ENCODE results near the gene FANCB. TPM values are rescaled to one million over a fixed set of nuclear protein-coding genes. Genes with fewer than 3 reads are reported as not detected.

FANCB gene
- total and polyA plus RNA-seq, 4 donors = 0.07 to 6.2 (median 0.29) TPM

GRCh38 chrX:14920196-14920595 lies 47.3 kb upstream of the FANCB start:
- Histone ChIP-seq H3K27ac (ENCODE audit: low read depth in 1 of 2, low read length in 2 of 2) (no peak overlapping the region), H3K36me3 (ENCODE audit: control insufficient read depth in 4 of 4, insufficient read depth in 3 of 4, low read depth in 1 of 4, low read length in 3 of 4) (peaks cover 0 to 7% (median 5%) of the 10 kb centered on the region in 4 donors), H3K27me3 (ENCODE audit: control insufficient read depth in 4 of 4, insufficient read depth in 4 of 4, low read length in 3 of 4) (no peaks in the 10 kb centered on the region), H3K4me1 (ENCODE audit: control insufficient read depth in 4 of 4, insufficient read depth in 4 of 4, low read length in 3 of 4) (no peaks in the 10 kb centered on the region), H3K4me3 (ENCODE audit: low read depth in 1 of 3, low read length in 3 of 3) (no peak overlapping the region), H3K9ac (ENCODE audit: low read depth in 1 of 2, low read length in 2 of 2) (no peak overlapping the region), H3K9me3 (ENCODE audit: control insufficient read depth in 4 of 4, low read length in 3 of 4) (no peaks in the 10 kb centered on the region)
- TF ChIP-seq RAD21 (IDR thresholded peaks at IDR 0.05) = no peak
- TF ChIP-seq NR2F2 (IDR thresholded peaks at IDR 0.05) = no peak
- TF ChIP-seq RXRA (IDR thresholded peaks at IDR 0.05) = no peak
- no peak for TF ChIP-seq ATF3 (IDR thresholded peaks at IDR 0.05)
- TF ChIP-seq EGR1 (IDR thresholded peaks at IDR 0.05; ENCODE audit: low read depth in 2 of 2) = no peak
- TF ChIP-seq CTCF (IDR thresholded peaks at IDR 0.05; ENCODE audit: low read depth, low read length, missing input control) = no peak
- no peak for TF ChIP-seq SP1 (IDR thresholded peaks at IDR 0.05)
- no peak for TF ChIP-seq ZBTB33 (IDR thresholded peaks at IDR 0.05)
- no peak for TF ChIP-seq REST (IDR thresholded peaks at IDR 0.05)
- TF ChIP-seq YY1 (IDR thresholded peaks at IDR 0.05) = no peak
- no peak for TF ChIP-seq FOXA2 (IDR thresholded peaks at IDR 0.05)
- TF ChIP-seq HNF4A (conservative IDR thresholded peaks at IDR 0.05) = no peak
- no peak for TF ChIP-seq FOXA1 (IDR thresholded peaks at IDR 0.05)
- TF ChIP-seq, protein P1, sequence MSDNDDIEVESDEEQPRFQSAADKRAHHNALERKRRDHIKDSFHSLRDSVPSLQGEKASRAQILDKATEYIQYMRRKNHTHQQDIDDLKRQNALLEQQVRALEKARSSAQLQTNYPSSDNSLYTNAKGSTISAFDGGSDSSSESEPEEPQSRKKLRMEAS (IDR thresholded peaks at IDR 0.05) = no peak
- TF ChIP-seq JUND (IDR thresholded peaks at IDR 0.05) = no peak
- TF ChIP-seq HNF4G (IDR thresholded peaks at IDR 0.05) = no peak
- WGBS = 100% methylated on average over 2 of the region's 2 CpGs
- no peak for DNase-seq (ENCODE audit: low spot score)

GRCh38 chrX:14919407-14919806 lies 46.5 kb upstream of the FANCB start:
- Histone ChIP-seq H3K9ac (ENCODE audit: low read depth in 1 of 2, low read length in 2 of 2) (no peak overlapping the region), H3K9me3 (ENCODE audit: control insufficient read depth in 4 of 4, low read length in 3 of 4) (no peaks in the 10 kb centered on the region), H3K27ac (ENCODE audit: low read depth in 1 of 2, low read length in 2 of 2) (no peak overlapping the region), H3K4me3 (ENCODE audit: low read depth in 1 of 3, low read length in 3 of 3) (no peak overlapping the region), H3K4me1 (ENCODE audit: control insufficient read depth in 4 of 4, insufficient read depth in 4 of 4, low read length in 3 of 4) (no peaks in the 10 kb centered on the region), H3K36me3 (ENCODE audit: control insufficient read depth in 4 of 4, insufficient read depth in 3 of 4, low read depth in 1 of 4, low read length in 3 of 4) (peaks cover 0 to 7% (median 5%) of the 10 kb centered on the region in 4 donors), H3K27me3 (ENCODE audit: control insufficient read depth in 4 of 4, insufficient read depth in 4 of 4, low read length in 3 of 4) (no peaks in the 10 kb centered on the region)
- WGBS = 74% methylated on average over 2 of the region's 2 CpGs
- no peak for DNase-seq (ENCODE audit: low spot score)
- TF ChIP-seq CTCF (IDR thresholded peaks at IDR 0.05; ENCODE audit: low read depth, low read length, missing input control) (no peak), ATF3 (IDR thresholded peaks at IDR 0.05) (no peak), NR2F2 (IDR thresholded peaks at IDR 0.05) (no peak), FOXA2 (IDR thresholded peaks at IDR 0.05) (no peak), REST (IDR thresholded peaks at IDR 0.05) (no peak), RXRA (IDR thresholded peaks at IDR 0.05) (no peak), FOXA1 (IDR thresholded peaks at IDR 0.05) (no peak), RAD21 (IDR thresholded peaks at IDR 0.05) (no peak), HNF4A (conservative IDR thresholded peaks at IDR 0.05) (no peak), GABPA (IDR thresholded peaks at IDR 0.05 in 1 of 2, conservative IDR thresholded peaks at IDR 0.05 in 1 of 2) (no peak), SP1 (IDR thresholded peaks at IDR 0.05) (no peak), YY1 (IDR thresholded peaks at IDR 0.05) (no peak), EGR1 (IDR thresholded peaks at IDR 0.05; ENCODE audit: low read depth in 2 of 2) (no peak)

All from liver (tissue), 9 donors.